Middle frontal gyrus (tissue), 1 donor: Measurements from ENCODE around the gene POLR1H.
"Not testable (repeated sequence)": the region's sequence is repeated elsewhere in the genome, so short reads cannot be mapped to it uniquely, and the experiment has no call there.

ENCODE experiments used
- DNase-seq: peaks from one replicate; pipeline ENCODE4 v3.0.0-alpha.2; 2015; ENCODE audit warnings: low spot score; ENCODE audit errors: extremely low spot score

POLR1H gene

GRCh38 chr6:30061092-30061857 lies at the start of gene POLR1H:
POLR1H (plus strand) TSS chr6:30061265; CDS start chr6:30061525, 260 bp downstream.
- peak; percentile 97 for DNase-seq

GRCh38 chr6:30013291-30013922 lies 47.7 kb upstream of the POLR1H start:
- DNase-seq = no peak

- no peak for DNase-seq
Measured at GRCh38 chr6:30019819-30020218, 41.2 kb upstream of the POLR1H start.

GRCh38 chr6:30020626-30021025 lies 40.4 kb upstream of the POLR1H start:
- DNase-seq = no peak

GRCh38 chr6:30022189-30022588 lies 38.9 kb upstream of the POLR1H start:
- DNase-seq = no peak

GRCh38 chr6:30022712-30023111 lies 38.4 kb upstream of the POLR1H start:
- not testable (repeated sequence) for DNase-seq

GRCh38 chr6:30025186-30025585 lies 35.9 kb upstream of the POLR1H start:
- DNase-seq = no peak

- no peak for DNase-seq
Measured at GRCh38 chr6:30029588-30029987, 31.5 kb upstream of the POLR1H start.

- DNase-seq = no peak
Measured at GRCh38 chr6:30031381-30031780, 29.7 kb upstream of the POLR1H start.

- DNase-seq = not testable (repeated sequence)
Measured at GRCh38 chr6:30033440-30033839, 27.6 kb upstream of the POLR1H start.

GRCh38 chr6:30035784-30036183 lies 25.3 kb upstream of the POLR1H start:
- DNase-seq = no peak

GRCh38 chr6:30037182-30037788 lies 23.8 kb upstream of the POLR1H start:
- DNase-seq = no peak

GRCh38 chr6:30041221-30041620 lies 19.8 kb upstream of the POLR1H start:
- DNase-seq = no peak

- DNase-seq = no peak
Measured at GRCh38 chr6:30041821-30042220, 19.2 kb upstream of the POLR1H start.

- no peak for DNase-seq
Measured at GRCh38 chr6:30042476-30042875, 18.6 kb upstream of the POLR1H start.

- no peak for DNase-seq
Measured at GRCh38 chr6:30042914-30043313, 18.2 kb upstream of the POLR1H start.

GRCh38 chr6:30043744-30044143 lies 17.3 kb upstream of the POLR1H start:
- DNase-seq = no peak

- DNase-seq = no peak
Measured at GRCh38 chr6:30044630-30045029, 16.4 kb upstream of the POLR1H start.

GRCh38 chr6:30047220-30047619 lies 13.8 kb upstream of the POLR1H start:
- DNase-seq = no peak

- no peak for DNase-seq
Measured at GRCh38 chr6:30053682-30054081, 7.4 kb upstream of the POLR1H start.

GRCh38 chr6:30055513-30055912 lies 5.6 kb upstream of the POLR1H start:
- no peak for DNase-seq

GRCh38 chr6:30060606-30061091 lies 416 bp upstream of the POLR1H start:
- DNase-seq = no peak
